Thoracic aorta (tissue), 2 donors: ENCODE data around the gene GOLGB1. TPM values are rescaled to one million over a fixed set of nuclear protein-coding genes. Genes with fewer than 3 reads are reported as not detected.

Experiments used
- ATAC-seq: fragments of 150-250 bp; one replicate; pipeline ENCODE4 v1.8.0; 2017; ENCODE audit warnings: low read depth; ENCODE audit not compliant: insufficient number of reproducible peaks, low FRiP score
- DNase-seq: peaks from one replicate; pipeline ENCODE4 v3.0.0-alpha.2; 2020; ENCODE audit warnings: low spot score
- H3K27ac ChIP-seq, 2 donors: fragments of 200-600 bp; sonication (generic); 1 replicate in 1 of 2; 2 replicates in 1 of 2; pipeline ENCODE4 v1.5.1; 2016; ENCODE audit warnings: mild to moderate bottlenecking in 2 of 2, moderate library complexity in 2 of 2
- H3K27me3 ChIP-seq: fragments of 200-600 bp; sonication (generic); replicated peaks from 2 replicates; pipeline ENCODE4 v1.6.0; 2016; ENCODE audit warnings: mild to moderate bottlenecking; ENCODE audit not compliant: insufficient read depth
- H3K36me3 ChIP-seq: fragments of 200-600 bp; sonication (generic); one replicate; pipeline ENCODE4 v1.5.1; 2016
- H3K4me1 ChIP-seq, 2 donors: fragments of 200-600 bp; sonication (generic); 1 replicate in 1 of 2; 2 replicates in 1 of 2; pipeline versions ENCODE4 v1.5.1 to v1.6.0; 2016; ENCODE audit warnings: low read depth in 2 of 2, mild to moderate bottlenecking in 1 of 2; ENCODE audit not compliant: control insufficient read depth in 1 of 2
- H3K4me3 ChIP-seq: fragments of 200-600 bp; sonication (generic); 2 replicates; pipeline ENCODE4 v1.5.1; 2016; ENCODE audit warnings: mild to moderate bottlenecking
- H3K9me3 ChIP-seq: fragments of 200-600 bp; sonication (generic); 2 replicates; pipeline ENCODE4 v1.5.1; 2016
- total RNA-seq, 2 donors: library from RNA; depleted of rRNA; stranded (reverse); fragments of >200 nt; gene quantifications; one replicate each; pipeline versions ENCODE4 v1.1.0 to v1.2.3, GENCODE V29; 2016
- TF ChIP-seq, protein P1 (sequence below): fragments of 200-600 bp; sonication (generic); IDR thresholded peaks from one replicate; pipeline ENCODE4 v1.5.1; 2019; ENCODE audit warnings: antibody characterized with exemption

Gene GOLGB1
- total RNA-seq, 2 donors from 2014 or later = 62.3 to 78.5 TPM

DNA sequence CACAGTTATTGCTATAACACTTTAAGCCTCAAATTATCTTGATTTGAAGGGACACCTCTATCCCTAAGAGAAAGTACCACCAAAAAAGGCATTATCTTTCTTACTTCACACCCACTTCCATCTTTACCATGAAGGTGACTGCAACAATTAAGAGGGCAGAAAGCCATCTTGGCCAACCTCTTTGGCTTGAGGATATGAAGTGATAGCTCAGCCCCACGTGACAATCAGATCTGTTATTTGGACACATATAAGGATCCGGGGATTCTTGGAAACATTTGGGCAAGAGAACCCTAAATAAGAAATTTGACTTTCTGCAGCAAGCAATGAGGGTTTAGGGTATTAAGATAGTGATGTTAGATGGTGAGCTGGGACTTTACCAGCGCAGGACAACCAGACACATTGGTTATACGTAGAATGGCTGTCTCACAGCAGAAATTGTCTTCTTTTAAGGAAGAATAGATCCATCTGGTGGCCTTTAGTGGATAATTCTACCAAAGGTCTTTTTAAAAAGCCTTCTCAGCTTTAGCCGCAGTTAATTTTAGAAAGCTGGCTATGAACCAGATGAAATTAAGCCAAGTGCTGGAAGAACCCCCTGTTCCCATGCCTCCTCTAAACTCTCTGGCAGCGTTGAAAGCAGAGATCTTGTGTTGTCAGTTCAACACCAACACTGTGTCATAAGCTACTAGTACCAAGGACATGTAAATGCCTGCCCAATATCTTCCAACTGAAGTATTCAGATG, 101.2 kb downstream of the GOLGB1 start:
- peak overlapping the region; percentile 16 for H3K4me3 ChIP-seq
- ATAC-seq = no peak
- no peaks in the 10 kb centered on the region for H3K27me3 ChIP-seq
- H3K9me3 ChIP-seq = no peaks in the 10 kb centered on the region
- no peaks in the 10 kb centered on the region for H3K36me3 ChIP-seq
- no peak for DNase-seq
- peaks cover 18 to 19% of the 10 kb centered on the region in 2 donors for H3K4me1 ChIP-seq
- TF ChIP-seq, protein P1, sequence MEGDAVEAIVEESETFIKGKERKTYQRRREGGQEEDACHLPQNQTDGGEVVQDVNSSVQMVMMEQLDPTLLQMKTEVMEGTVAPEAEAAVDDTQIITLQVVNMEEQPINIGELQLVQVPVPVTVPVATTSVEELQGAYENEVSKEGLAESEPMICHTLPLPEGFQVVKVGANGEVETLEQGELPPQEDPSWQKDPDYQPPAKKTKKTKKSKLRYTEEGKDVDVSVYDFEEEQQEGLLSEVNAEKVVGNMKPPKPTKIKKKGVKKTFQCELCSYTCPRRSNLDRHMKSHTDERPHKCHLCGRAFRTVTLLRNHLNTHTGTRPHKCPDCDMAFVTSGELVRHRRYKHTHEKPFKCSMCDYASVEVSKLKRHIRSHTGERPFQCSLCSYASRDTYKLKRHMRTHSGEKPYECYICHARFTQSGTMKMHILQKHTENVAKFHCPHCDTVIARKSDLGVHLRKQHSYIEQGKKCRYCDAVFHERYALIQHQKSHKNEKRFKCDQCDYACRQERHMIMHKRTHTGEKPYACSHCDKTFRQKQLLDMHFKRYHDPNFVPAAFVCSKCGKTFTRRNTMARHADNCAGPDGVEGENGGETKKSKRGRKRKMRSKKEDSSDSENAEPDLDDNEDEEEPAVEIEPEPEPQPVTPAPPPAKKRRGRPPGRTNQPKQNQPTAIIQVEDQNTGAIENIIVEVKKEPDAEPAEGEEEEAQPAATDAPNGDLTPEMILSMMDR = no peak
- peak overlapping the region; percentile 37 to 52 for H3K27ac ChIP-seq

DNA sequence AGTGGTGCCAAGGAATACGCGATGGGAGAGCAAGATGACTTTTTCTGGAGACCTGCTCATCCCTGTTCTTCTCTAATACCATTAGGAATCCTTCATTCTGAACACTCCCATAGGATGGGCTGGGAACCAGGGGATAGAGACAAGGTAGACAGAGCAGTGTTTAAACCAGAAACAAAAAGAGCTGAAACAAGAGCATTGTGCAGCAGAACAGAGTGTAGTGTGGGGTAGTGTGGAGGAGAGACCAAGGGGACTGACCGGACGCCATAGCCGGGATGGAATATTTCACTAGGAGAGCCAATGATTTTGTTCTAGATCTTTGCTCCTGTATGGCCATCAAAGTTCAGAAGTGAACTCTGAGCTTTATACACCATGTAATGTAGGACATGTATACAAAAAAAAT, 104.5 kb downstream of the GOLGB1 start:
- peaks cover 18 to 19% of the 10 kb centered on the region in 2 donors for H3K4me1 ChIP-seq
- TF ChIP-seq, protein P1 = no peak
- no peaks in the 10 kb centered on the region for H3K9me3 ChIP-seq
- no peaks in the 10 kb centered on the region for H3K27me3 ChIP-seq
- H3K27ac ChIP-seq = no peak overlapping the region
- no peak overlapping the region for H3K4me3 ChIP-seq
- no peak for ATAC-seq
- DNase-seq = no peak
- H3K36me3 ChIP-seq = no peaks in the 10 kb centered on the region

DNA sequence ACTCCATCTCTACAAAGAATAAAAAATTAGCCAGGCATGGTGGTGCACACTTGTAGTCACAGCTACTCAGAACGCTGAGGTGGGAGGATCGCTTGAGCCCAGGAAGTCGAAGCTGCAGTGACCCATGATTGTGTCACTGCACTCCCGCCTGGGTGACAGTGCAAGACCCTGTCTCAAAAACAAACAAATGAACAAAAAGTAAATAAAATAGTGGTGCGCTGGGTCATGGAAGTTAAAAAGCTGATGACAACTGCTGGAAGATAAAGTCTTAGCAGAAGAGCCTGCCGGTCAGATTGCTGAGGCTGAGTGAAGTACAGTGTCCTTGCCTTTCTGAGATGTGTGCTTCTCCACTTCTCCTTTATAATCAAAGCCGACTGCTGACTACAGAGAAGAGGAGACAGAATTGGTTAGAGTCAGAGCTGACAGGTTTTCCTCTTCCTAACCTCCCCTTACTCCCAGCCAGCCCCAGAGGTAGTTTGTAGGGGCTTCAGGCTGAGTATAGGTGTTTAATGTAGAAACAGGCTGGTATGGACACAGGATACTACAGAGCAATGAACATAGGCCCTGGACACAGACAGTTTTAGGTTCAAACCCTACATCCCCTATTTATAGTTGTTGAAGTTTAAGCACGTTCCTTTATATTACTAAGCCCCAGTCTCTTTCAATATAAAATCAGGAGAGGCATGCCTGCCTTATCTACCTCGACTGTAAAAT, 106.8 kb downstream of the GOLGB1 start:
- Histone ChIP-seq H3K36me3 (no peaks in the 10 kb centered on the region), H3K4me1 (no peaks in the 10 kb centered on the region), H3K27me3 (no peaks in the 10 kb centered on the region), H3K4me3 (no peak overlapping the region), H3K9me3 (no peaks in the 10 kb centered on the region), H3K27ac (no peak overlapping the region)
- ATAC-seq = no peak
- TF ChIP-seq, protein P1 = no peak
- DNase-seq = no peak

DNA sequence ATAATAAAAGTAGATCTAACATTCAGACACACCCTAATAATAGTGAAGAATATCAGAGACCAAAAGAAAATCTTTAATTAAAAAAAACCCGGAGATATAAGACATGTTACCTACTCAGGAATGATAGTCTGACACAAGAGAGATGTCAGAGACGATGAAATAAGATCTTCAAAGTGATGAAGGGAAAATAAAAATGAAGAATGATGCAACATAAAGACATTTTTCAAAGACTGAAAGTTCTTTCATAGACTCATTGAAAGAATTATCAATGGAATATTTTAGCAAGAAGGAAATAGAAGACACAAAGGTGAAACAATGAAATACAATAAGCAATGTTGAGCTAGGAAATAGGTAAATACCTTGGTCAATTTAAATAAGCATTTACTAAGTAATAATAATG, 108.4 kb downstream of the GOLGB1 start:
- H3K9me3 ChIP-seq = no peaks in the 10 kb centered on the region
- no peak for ATAC-seq
- TF ChIP-seq, protein P1 = no peak
- H3K27ac ChIP-seq = no peak overlapping the region
- no peaks in the 10 kb centered on the region for H3K4me1 ChIP-seq
- H3K27me3 ChIP-seq = no peaks in the 10 kb centered on the region
- no peak overlapping the region for H3K4me3 ChIP-seq
- no peaks in the 10 kb centered on the region for H3K36me3 ChIP-seq
- no peak for DNase-seq

DNA sequence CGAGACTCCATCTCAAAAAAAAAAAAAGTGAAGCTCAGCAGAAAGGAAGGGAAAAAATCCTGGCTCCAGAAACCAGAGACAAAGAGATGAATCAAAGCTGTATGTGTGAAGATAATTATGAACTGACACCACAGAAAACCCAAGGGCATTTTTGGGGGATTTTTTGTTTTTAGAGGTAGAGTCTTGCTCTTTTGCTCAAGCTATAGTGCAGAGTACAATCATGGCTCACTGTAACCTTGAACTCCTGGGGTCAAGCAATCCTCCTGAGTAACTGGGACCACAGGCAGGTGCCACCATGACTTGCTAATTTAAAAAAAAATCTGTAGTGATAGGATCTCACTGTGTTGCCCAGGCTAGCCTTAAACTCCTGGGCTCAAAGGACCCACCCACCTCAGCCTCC, 111.6 kb downstream of the GOLGB1 start:
- ATAC-seq (no peak), DNase-seq (no peak)
- Histone ChIP-seq H3K4me1 (no peaks in the 10 kb centered on the region), H3K9me3 (no peaks in the 10 kb centered on the region), H3K4me3 (no peak overlapping the region), H3K27ac (no peak overlapping the region), H3K36me3 (no peaks in the 10 kb centered on the region), H3K27me3 (no peaks in the 10 kb centered on the region)
- TF ChIP-seq, protein P1 = no peak
